SW 1271 (cell line): ENCODE measurements around the gene SLC39A3.
"Not testable (repeated sequence)": the region's sequence is repeated elsewhere in the genome, so short reads cannot be mapped to it uniquely, and the experiment has no call there.

Source experiments
- DNase-seq, 2 experiments: peaks; one replicate each; lab custom pipeline; 2025; lab: John Stamatoyannopoulos, UW

SLC39A3 gene

DNA sequence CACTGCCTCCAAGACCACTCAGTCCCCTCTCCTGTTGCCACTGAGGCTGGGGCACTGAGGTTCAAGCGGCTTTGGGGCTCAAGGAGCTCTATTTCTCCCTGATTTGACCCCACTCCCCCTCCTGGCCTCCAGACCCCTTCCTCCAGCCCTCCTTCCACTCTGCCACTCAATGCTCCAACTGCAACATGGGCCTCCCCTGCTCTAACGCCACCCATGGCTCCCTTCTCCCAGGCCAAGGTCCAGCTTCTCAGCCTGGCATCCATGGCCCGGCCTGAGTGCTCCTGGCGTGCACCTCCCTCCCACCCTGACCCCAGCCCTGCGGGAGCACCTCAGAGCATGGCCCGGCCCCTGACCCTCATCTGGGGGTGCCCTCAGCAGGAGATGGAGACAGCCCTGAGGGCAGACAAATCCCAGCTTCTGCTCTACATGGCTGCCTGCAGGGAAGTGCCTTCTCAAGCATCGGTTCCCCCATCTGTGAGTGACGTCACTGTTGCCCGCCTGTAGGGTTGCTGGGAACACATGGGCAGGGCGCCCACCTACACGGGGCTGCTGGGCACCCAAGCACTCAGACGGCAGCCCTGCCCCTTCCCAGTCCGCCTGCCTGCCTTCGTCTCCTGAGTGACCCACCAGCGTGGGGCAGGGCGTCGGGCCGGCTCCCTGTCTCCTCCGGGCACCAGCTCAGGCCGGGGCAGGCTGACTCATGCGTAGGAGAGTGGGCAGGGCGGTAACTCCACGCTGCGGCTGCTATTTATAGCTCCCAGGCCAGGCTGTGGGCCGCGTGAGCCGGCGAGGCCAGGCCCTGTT lies 17.1 kb downstream of the SLC39A3 start:
- DNase-seq, result peak in 1 of 2 experiments; percentile 51

DNA sequence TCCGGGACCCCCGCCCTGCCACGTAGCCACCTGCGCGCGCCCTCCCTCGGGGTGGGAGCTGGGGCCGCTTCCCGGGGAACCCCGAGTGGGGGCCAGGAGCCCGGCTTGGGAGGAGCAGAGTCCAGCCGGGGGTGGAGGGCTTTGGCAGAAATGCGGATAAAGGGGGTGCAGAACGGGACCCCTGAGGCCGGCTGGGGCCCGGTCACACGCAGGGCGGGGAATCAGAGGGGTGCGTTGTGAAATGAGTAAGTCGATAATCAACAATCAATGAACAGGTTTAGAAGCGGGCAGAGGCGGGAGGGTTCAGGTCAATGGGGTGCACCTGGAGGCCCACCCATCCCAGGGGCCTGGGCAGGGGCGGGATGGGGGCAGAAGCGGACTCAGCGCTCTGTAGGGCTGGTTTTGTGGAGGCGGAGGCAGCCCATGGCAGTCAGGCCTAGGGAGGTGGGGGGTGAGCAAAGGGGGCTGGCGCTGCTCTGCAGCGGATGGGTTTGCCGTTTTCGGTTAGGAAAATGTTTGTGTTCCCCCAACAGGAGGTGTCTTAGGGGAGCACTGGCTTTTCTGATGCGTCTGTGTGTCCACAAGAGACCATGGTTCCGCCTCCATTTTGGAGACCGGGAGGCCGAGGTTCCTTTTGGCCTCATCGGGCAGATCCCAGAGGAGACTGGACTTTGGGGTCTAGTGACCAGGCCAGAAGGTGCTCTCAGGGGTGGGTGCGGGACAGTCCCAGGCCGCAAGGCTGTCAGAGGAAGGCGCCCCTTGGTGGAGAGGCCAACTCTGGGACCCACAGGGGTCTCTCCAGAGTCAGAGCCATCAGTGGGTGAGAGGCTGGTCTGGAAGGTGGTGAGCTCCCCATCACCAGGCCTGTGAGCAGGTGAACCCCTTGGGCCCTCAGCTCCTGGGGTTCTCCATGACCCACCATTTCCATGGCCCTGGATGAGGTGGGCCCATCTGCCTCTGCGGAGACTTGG lies 18.0 kb downstream of the SLC39A3 start:
- DNase-seq, result no peak

DNA sequence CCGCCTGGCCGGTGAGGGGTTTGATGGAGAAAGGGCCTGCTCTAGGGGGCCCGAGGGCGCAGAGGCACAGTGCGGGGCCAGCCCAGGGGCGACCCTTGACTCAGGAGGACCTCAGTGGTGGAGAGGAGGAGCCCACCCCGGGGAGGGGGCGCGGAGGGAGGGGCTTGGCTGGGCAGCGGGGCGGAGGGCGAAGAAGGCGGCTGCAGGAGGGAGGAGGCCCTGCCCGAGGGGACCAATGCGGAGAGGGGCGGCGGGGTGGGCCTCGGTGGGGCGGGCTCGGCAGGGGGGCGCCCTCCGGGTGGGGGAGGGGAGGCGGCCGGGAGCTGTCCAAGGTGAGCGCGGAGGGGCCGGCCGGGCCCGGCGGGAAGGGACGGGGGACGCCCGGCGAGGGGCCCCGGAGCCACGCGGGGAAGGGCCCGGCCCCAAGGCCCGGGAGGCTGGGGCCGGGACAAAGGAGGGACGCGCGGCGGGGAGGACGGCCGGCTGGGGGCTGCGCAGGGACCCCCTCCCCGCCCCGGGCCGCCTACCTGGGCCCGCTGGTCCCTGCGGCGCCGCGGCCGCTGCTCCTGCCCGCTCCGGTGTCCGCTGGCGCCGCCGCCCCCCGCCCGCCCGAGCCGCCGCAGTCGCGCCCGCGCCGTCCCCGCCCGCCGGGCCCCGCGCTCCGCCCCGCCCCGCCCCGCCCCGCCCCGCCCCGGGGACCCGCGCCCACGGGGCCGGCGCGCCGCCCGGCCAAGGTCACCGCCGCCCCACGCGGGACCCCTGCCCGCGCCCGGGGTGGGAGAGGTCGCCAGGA lies 18.8 kb downstream of the SLC39A3 start, which contains the start of gene DIRAS1:
Gene DIRAS1 (minus strand): TSS at position 596 of the 793 bp plus-strand sequence. CDS start 3,566 bp downstream, outside the sequence.
- DNase-seq, result no peak

- DNase-seq, result peak in 1 of 2 experiments; percentile 9
Measured at GRCh38 chr19:2719920-2720776, 19.7 kb downstream of the SLC39A3 start.

- DNase-seq, result no peak
Measured at GRCh38 chr19:2719232-2719735, 20.5 kb downstream of the SLC39A3 start.

- DNase-seq, result no peak
Measured at GRCh38 chr19:2717638-2718541, 21.9 kb downstream of the SLC39A3 start.

GRCh38 chr19:2716722-2717637 lies 22.8 kb downstream of the SLC39A3 start:
- no peak for DNase-seq

DNA sequence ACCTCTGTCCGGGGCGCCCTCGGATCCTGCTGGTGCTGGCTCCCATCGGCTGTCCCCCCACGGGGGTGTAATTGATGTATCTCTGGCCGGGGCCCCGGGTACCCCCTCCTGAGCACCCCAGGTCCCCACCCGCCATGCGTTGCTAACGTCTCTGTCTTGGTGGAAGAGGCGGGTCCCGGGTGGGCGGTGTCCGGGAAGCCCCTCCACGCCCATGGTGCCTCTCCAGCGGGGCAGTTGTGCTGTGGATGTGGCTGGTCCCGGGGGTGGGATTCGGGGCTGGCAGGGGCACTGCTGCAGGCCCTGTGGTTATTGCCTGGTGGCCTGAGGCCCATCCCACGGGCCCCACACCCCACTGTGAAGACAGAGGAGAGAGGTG lies 23.6 kb downstream of the SLC39A3 start:
- no peak for DNase-seq

- DNase-seq, result no peak
Measured at GRCh38 chr19:2715470-2716274, 24.1 kb downstream of the SLC39A3 start.

DNA sequence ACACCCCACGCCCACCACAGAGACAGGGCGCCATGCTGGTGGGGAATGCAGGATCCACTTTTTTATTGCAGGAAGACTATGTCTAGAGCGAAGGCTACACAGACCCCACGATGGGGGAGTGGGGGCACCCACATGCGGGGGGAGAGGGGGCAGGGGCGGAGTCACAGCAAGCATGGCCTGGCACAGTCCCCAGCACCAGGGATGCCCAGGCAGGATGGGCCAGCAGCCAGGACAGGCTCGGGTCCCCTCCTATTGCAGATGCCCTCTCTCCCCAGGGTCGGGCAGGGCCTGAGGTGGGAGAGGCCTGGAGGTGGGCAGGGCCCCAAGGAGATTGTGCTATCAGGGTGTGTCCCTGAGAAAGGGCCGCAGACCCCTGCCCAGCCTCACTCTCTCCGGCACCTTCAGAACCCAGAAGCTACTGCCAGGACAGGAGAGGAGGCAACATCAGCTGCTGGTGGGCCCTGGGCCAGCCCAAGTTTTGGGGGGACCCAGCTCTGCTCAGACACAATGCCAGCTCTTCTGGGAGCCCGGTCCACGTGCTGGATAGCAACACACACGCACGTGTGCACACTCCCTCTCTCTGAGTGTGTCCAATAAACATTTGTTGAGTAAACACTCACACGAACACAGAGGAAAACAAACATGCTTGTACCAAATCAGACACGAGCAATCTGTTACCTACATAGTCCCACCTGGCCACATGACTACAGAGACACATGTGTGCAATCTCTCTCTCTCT lies 25.1 kb downstream of the SLC39A3 start:
- DNase-seq, result no peak

GRCh38 chr19:2714102-2714501 lies 25.7 kb downstream of the SLC39A3 start:
- not testable (repeated sequence) for DNase-seq

DNA sequence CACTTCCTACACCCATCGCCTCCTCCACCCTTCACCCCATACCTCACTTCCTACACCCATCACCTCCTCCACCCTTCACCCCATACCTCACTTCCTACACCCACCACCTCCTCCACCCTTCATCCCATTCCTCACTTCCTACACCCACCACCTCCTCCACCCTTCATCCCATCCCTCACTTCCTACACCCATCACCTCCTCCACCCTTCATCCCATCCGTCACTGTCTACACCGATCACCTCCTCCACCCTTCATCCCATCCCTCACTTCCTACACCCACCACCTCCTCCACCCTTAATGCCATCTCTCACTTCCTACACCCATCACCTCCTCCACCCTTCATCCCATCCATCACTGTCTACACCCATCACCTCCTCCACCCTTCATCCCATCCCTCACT lies 26.6 kb downstream of the SLC39A3 start:
- DNase-seq, result not testable (repeated sequence)

DNA sequence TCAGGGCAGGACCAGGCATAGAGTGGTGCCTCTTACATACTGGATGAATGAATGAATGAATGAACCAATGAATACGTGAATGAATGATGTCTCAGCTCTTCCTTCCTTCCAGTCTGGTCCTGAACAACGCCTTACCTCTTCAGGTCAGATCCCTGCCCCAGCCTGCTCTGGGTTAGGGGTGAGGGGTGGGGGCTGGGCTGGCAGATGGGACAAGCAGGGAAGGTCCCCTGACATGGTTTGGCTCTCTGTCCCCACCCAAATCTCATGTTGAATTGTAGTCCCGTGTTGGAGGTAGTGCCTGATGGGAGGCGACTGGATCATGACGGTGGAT lies 28.0 kb downstream of the SLC39A3 start:
- no peak for DNase-seq

DNA sequence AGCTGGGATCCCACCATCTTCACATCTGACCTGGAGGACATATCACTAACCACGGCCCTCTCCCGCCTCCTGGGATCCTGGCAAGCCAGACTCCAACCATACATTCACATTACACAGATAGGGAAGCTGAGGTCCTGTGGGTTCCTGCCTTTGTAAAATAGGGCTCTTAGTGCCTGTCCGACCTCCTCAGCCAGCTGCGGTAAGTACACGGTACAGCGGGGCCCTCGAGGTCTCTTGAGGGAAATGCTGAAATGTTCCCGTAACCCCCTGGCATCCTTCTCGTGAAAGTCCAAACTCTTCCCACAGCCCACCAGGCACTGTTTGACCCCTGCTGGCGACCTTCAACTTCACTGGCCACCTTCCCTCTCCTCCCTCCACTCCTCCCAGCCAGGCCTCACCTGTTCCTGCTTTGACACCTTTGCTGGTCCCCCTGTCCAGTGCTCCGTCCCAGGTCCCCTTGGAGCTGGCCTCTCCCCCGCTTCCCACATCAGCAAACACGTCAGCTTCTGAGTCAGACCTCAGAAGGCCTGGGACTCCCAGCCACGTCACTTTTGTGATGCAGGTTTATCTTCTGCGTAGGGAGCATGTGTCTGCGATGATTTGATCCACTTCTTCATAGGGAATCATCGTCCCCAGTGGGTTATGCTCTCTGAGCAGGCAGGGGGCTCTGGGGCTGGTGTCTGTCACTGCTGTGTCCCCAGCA lies 28.5 kb downstream of the SLC39A3 start:
- DNase-seq, result no peak

GRCh38 chr19:2706251-2706650 lies 33.6 kb downstream of the SLC39A3 start:
- no peak for DNase-seq

GRCh38 chr19:2703691-2704216 lies 36.1 kb downstream of the SLC39A3 start:
- DNase-seq, result no peak
